HG02852 (cell line): ENCODE data around the gene CLEC20A.

Experiments
- ATAC-seq: cut with Tn5 transposase; IDR thresholded peaks from one replicate; pipeline ENCODE4 v1.9.1; 2021; ENCODE audit warnings: mild to moderate bottlenecking, moderate library complexity; ENCODE audit not compliant: unreplicated experiment

The CLEC20A gene

GRCh38 chr1:178500936-178501554 is 4.3 kb upstream of the CLEC20A start:
- ATAC-seq = no peak

GRCh38 chr1:178500091-178500770 is 3.5 kb upstream of the CLEC20A start:
- ATAC-seq = no peak

DNA sequence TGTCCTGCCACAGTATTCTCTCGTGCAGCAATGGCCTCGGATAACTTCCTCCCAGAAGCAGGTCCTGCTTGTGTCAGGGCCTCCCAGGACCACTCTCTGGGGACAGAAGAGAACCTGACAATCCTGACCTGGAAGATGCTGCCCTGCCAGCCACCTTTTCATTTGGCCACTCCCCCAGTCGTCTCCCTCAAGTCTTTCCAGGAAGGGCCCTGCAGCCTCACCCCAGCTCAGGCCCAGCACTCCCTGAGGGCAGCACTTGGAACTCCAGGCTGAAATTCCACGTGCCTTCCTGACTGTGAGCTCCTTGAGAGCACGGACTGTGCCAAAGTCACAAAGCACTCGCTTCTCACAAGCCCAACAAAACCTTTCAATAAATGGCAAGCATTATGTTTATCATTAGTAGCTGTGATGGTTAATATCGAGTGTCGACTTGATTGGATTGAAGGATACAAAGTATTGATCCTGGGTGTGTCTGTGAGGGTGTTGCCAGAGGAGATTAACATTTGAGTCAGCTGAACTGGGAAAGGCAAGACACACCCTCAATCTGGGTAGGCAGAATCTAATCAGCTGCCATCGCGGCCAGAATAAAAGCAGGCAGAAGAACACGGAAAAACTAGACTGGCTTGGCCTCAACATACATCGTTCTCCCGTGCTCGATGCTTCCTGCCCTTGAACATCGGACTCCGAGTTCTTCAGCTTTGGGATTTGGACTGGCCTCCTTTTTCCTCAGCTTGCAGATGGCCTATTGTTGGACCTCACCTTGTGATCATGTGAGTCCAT is 2.3 kb upstream of the CLEC20A start:
- no peak for ATAC-seq

GRCh38 chr1:178497903-178498478 is 1.2 kb upstream of the CLEC20A start:
- no peak for ATAC-seq

DNA sequence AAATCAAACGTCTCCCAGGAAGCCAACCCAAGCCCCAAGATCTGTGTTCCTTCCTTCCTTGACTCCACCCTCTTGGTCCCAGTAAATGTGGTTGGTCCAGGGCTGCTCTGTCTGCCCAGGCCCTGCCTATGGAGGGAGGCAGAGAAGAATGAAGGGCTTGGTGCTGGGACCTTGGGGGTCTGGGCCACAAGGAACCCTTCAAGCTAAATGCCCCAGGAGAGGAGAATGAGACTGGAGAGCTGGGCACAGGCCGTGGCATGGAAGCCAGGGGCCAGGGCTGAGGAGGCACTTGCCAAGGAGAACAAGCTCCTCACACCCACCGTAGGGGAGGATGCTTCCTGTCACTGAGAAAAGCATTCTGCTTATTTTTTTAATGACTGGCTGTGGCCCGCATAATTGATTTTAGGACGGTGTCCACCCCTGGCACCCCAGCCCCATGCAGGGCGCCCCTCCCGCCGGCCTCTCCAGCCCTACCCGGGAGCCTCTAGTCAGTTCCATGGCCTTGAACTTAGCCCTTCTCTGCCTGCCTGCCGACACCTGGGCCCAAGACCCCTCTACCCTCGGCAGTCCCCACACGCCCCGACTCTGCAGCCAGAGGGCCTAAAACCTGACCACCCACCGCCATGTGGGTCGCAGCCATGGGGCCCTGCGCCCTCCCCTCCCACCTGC is 889 bp downstream of the CLEC20A start:
- ATAC-seq = no peak

DNA sequence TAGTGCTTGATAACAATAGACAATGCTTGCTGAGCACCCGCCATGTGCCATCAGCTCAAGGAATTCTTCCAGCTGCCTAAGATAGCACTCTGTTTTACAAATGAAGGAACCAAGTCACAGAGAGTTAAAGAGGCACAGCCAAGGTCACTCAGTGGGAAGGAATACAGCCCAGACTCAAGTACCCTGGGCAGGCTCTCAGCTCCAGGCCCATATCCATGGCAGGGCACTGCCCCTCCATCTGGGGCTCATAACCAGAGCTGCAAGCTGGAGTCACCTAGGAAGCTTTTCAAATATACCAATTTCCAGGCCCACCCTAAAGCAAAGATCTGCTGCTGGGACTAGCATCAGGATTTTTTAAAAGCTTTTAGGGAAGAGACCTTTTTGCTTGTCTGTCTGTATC is 1.6 kb downstream of the CLEC20A start:
- ATAC-seq = no peak

- no peak for ATAC-seq
Observed at GRCh38 chr1:178494569-178494971, 2.2 kb downstream of the CLEC20A start.

DNA sequence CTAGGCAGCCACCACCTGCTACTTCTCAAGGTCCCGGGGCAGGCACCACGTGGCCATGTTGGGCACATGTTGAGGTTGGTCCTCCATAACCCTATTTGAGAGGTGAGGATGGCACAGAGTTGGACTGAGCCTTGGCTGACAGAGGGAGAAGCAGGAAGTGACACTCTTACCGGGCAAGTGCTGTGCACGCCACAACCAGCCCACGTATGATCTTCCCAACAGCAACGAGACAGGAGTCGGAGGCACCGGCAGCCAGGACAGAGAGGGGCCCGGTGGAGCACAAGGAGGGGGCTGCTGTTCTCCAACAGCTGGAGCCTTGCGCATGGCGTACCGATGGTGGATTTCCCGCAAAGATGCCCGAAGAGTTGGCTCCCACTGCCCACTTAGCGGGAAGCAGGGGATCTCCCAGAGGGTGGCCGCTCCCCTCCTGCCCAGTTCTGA is 3.4 kb downstream of the CLEC20A start:
- no peak for ATAC-seq

GRCh38 chr1:178492341-178492740 is 4.4 kb downstream of the CLEC20A start:
- ATAC-seq = no peak

DNA sequence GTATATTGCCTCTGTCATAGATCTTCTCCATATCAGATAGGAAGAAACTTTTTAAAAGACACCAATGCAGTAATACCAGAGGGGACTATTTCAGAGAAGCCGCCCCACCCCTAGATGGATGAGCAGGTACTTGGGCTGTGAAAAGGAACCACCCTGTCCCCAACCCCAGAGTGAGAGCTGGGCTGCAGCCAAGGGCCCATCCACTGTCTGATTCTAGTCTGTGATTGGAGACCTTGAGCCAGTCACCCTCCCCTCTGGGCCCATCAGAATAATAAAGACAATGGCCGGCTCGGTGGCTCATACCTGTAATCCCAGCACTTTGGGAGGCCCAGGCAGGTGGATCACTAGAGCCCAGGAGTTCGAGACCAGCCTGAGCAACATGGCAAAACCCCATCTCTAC is 5.0 kb downstream of the CLEC20A start:
- ATAC-seq = no peak

DNA sequence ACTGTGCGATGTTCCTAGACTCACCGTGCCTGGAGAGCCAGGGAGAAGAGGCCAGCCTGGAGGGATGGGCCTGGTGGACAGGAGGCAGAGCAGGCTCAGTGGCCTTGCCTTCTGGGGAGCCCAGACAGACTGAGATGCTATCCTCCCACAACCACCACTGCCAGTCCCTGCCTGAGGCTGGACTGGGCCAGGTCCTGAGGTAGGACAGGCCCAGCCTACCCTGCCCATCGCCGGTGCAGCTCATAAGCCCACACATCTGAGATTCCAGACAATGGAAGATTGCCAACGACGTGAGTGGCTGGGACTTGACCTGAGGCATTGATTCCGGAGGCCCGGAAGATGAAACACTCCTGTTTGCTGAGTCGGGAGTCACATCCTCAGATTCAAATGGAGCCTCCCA is 5.8 kb downstream of the CLEC20A start:
- no peak for ATAC-seq

DNA sequence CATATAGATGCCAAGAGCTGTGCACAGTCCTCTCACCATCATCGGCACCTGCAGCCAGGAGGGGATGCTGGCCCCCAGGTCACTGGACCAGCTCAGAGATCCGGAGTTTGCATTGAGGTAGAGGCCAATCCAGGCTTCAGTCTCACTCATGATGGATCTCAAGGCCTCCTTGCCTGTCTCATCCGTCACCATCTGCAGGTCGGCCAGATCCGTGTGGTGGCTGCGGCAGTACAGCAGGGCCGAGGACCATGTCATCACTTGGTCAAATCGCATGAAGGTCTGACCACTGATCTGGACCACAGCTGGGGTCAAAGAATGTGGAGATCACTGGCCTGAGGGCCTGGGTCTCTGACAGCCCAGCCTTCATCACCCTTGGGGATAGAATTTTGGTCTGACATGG is 6.6 kb downstream of the CLEC20A start:
- ATAC-seq = no peak

GRCh38 chr1:178489399-178489798 is 7.4 kb downstream of the CLEC20A start:
- ATAC-seq = no peak

GRCh38 chr1:178488393-178488792 is 8.4 kb downstream of the CLEC20A start:
- ATAC-seq = no peak

DNA sequence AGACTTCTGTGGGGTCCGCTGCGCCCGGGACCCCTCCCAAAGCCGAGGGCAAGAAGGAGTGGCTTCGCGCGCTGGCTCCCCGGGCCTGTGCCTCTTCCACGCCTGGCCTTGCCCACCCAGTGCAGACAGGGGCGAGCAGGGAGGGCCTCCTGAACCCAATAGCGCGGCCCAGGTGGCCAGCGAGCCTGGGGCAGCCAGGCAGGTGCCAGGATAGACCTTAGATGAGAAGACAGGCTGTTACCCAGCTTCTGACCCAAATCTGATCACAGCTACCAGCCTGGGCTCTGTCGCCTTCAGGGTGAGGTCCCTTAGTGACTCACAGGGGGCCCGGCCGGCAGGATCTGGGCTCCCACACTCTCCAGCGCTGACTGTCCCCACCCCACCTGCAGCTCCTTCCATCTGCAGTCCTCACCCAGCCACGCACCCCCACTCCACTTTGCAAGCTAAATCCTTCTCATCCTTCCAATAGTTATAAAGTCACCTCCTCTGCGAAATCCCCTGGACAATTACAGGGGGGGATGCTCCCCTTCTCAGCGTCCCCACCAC is 9.6 kb downstream of the CLEC20A start:
- ATAC-seq = no peak

- no peak for ATAC-seq
Observed at GRCh38 chr1:178486100-178487069, 10.4 kb downstream of the CLEC20A start.

- ATAC-seq = no peak
Observed at GRCh38 chr1:178485541-178485981, 11.2 kb downstream of the CLEC20A start.

- no peak for ATAC-seq
Observed at GRCh38 chr1:178484698-178485225, 12.0 kb downstream of the CLEC20A start.

- ATAC-seq = no peak
Observed at GRCh38 chr1:178483251-178483957, 13.4 kb downstream of the CLEC20A start.
